ENCODE data around the gene ADAM17. TPM values are rescaled to one million over a fixed set of nuclear protein-coding genes. Genes with fewer than 3 reads are reported as not detected.

Gene ADAM17
- total and polyA plus RNA-seq, 2 of the 13 experiments (the other 11 are each of a cell fraction or from before 2014, with no cell fraction given): 6.5 to 33.4 TPM

DNA sequence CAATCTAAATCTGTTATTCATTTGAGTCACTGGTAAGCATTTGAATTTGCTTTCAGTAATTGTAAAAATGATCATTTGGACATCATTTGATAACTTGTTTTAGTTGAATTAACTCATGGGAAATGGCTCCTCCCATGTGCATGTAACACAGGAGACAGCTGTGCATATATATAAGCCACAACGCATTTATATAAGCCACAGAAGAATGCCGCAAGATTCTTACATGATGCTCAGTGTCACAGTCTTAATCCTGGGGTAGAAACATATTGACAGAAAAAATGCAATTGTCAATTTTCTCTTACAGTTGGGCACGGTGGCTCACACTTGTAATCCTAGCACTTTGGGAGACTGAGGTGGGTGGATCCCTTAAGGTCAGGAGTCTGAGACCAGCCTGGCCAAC, 94.6 kb downstream of the ADAM17 start:
- no peak overlapping the region for H3K27ac ChIP-seq (ENCODE audit: extremely low read length, insufficient read depth, low read length)
- H3K4me3 ChIP-seq (replicated peaks in 1 of 3; ENCODE audit: insufficient read depth in 1 of 3, low read depth in 2 of 3, low read length in 3 of 3): no peak overlapping the region
- FAIRE-seq (no peak), ATAC-seq (no peak), DNase-seq (ENCODE audit: low spot score) (no peak)
- H3K9ac ChIP-seq (ENCODE audit: insufficient read depth, low read depth, low read length): no peak overlapping the region
- H3K4me1 ChIP-seq (ENCODE audit: insufficient read depth, low read length): peaks cover 8% of the 10 kb centered on the region; the same call in 1 of the 2 replicates
- H2AFZ ChIP-seq (ENCODE audit: low read length): no peak overlapping the region
- no peak overlapping the region for H3K4me2 ChIP-seq (ENCODE audit: low read depth, low read length)
- H4K20me1 ChIP-seq (ENCODE audit: insufficient read depth, low read length): no peaks in the 10 kb centered on the region
- intact Hi-C loops (cut with micrococcal nuclease; ENCODE audit: unreplicated experiment) (no loop called here), in situ Hi-C loops (cut with HindIII; ENCODE audit: extremely low pct_ligation_motif_present, low pct_unique_long_range_greater_than_20kb) (no loop called here)
- WGBS (ENCODE audit: low lambda C conversion rate): 99% methylated on average over 3 of the region's 3 CpGs
- no peaks in the 10 kb centered on the region for H3K27me3 ChIP-seq (ENCODE audit: control insufficient read depth in 1 of 2, insufficient read depth in 2 of 2, low read length in 2 of 2)
- ChIA-PET POLR2A (no interaction called here), CTCF (ENCODE audit: low intra/inter-chr PET ratio, low total read pairs) (no interaction called here)
- no peaks in the 10 kb centered on the region for H3K79me2 ChIP-seq (ENCODE audit: insufficient read depth, low read length)
- no peaks in the 10 kb centered on the region for H3K9me3 ChIP-seq (ENCODE audit: low read length)
- no TSS peak for BruUV-seq (replicated peaks)
- peaks cover 8 to 50% of the 10 kb centered on the region in 2 experiments; a peak in 4 of 5 replicates for H3K36me3 ChIP-seq (replicated peaks in 1 of 2; ENCODE audit: control insufficient read depth in 1 of 2, insufficient read depth in 2 of 2, low read length in 2 of 2)
- TF ChIP-seq KLF12 (CRISPR knock-in tag; IDR thresholded peaks at IDR 0.05; ENCODE audit: borderline replicate concordance) (no peak), FOXJ3 (CRISPR knock-in tag; IDR thresholded peaks at IDR 0.05; ENCODE audit: borderline replicate concordance) (no peak), SIN3B (IDR thresholded peaks at IDR 0.05; ENCODE audit: low read length) (no peak), NR2F2 (IDR thresholded peaks at IDR 0.05; ENCODE audit: borderline replicate concordance, low read depth) (no peak), GATAD1 (CRISPR knock-in tag; IDR thresholded peaks at IDR 0.05) (no peak), SPEN (CRISPR knock-in tag; IDR thresholded peaks at IDR 0.05; ENCODE audit: low read depth) (no peak), MED1 (CRISPR knock-in tag; IDR thresholded peaks at IDR 0.05) (no peak), ZNF24 (IDR thresholded peaks at IDR 0.05) (no peak), ZNF792 (CRISPR knock-in tag; IDR thresholded peaks at IDR 0.05) (no peak), ZNF615 (CRISPR knock-in tag; IDR thresholded peaks at IDR 0.05; ENCODE audit: borderline replicate concordance) (no peak), EHMT2 (IDR thresholded peaks at IDR 0.05; ENCODE audit: borderline replicate concordance, low read depth, low read length) (no peak)
- TF ChIP-seq, protein P1, sequence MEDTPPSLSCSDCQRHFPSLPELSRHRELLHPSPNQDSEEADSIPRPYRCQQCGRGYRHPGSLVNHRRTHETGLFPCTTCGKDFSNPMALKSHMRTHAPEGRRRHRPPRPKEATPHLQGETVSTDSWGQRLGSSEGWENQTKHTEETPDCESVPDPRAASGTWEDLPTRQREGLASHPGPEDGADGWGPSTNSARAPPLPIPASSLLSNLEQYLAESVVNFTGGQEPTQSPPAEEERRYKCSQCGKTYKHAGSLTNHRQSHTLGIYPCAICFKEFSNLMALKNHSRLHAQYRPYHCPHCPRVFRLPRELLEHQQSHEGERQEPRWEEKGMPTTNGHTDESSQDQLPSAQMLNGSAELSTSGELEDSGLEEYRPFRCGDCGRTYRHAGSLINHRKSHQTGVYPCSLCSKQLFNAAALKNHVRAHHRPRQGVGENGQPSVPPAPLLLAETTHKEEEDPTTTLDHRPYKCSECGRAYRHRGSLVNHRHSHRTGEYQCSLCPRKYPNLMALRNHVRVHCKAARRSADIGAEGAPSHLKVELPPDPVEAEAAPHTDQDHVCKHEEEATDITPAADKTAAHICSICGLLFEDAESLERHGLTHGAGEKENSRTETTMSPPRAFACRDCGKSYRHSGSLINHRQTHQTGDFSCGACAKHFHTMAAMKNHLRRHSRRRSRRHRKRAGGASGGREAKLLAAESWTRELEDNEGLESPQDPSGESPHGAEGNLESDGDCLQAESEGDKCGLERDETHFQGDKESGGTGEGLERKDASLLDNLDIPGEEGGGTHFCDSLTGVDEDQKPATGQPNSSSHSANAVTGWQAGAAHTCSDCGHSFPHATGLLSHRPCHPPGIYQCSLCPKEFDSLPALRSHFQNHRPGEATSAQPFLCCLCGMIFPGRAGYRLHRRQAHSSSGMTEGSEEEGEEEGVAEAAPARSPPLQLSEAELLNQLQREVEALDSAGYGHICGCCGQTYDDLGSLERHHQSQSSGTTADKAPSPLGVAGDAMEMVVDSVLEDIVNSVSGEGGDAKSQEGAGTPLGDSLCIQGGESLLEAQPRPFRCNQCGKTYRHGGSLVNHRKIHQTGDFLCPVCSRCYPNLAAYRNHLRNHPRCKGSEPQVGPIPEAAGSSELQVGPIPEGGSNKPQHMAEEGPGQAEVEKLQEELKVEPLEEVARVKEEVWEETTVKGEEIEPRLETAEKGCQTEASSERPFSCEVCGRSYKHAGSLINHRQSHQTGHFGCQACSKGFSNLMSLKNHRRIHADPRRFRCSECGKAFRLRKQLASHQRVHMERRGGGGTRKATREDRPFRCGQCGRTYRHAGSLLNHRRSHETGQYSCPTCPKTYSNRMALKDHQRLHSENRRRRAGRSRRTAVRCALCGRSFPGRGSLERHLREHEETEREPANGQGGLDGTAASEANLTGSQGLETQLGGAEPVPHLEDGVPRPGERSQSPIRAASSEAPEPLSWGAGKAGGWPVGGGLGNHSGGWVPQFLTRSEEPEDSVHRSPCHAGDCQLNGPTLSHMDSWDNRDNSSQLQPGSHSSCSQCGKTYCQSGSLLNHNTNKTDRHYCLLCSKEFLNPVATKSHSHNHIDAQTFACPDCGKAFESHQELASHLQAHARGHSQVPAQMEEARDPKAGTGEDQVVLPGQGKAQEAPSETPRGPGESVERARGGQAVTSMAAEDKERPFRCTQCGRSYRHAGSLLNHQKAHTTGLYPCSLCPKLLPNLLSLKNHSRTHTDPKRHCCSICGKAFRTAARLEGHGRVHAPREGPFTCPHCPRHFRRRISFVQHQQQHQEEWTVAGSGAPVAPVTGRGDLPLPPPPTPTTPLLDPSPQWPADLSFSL (CRISPR knock-in tag; IDR thresholded peaks at IDR 0.05): no peak
- TF ChIP-seq, protein P2, sequence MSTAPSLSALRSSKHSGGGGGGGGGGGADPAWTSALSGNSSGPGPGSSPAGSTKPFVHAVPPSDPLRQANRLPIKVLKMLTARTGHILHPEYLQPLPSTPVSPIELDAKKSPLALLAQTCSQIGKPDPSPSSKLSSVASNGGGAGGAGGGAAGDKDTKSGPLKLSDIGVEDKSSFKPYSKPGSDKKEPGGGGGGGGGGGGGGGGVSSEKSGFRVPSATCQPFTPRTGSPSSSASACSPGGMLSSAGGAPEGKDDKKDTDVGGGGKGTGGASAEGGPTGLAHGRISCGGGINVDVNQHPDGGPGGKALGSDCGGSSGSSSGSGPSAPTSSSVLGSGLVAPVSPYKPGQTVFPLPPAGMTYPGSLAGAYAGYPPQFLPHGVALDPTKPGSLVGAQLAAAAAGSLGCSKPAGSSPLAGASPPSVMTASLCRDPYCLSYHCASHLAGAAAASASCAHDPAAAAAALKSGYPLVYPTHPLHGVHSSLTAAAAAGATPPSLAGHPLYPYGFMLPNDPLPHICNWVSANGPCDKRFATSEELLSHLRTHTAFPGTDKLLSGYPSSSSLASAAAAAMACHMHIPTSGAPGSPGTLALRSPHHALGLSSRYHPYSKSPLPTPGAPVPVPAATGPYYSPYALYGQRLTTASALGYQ (CRISPR knock-in tag; IDR thresholded peaks at IDR 0.05): no peak
- TF ChIP-seq, protein P3, sequence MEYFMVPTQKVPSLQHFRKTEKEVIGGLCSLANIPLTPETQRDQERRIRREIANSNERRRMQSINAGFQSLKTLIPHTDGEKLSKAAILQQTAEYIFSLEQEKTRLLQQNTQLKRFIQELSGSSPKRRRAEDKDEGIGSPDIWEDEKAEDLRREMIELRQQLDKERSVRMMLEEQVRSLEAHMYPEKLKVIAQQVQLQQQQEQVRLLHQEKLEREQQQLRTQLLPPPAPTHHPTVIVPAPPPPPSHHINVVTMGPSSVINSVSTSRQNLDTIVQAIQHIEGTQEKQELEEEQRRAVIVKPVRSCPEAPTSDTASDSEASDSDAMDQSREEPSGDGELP (IDR thresholded peaks at IDR 0.05; ENCODE audit: borderline replicate concordance, low read depth): no peak
- TF ChIP-seq, protein P4, sequence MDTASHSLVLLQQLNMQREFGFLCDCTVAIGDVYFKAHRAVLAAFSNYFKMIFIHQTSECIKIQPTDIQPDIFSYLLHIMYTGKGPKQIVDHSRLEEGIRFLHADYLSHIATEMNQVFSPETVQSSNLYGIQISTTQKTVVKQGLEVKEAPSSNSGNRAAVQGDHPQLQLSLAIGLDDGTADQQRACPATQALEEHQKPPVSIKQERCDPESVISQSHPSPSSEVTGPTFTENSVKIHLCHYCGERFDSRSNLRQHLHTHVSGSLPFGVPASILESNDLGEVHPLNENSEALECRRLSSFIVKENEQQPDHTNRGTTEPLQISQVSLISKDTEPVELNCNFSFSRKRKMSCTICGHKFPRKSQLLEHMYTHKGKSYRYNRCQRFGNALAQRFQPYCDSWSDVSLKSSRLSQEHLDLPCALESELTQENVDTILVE (CRISPR knock-in tag; IDR thresholded peaks at IDR 0.05): no peak
